H1 (cell line): ENCODE data around the gene ARMC9. TPM values are rescaled to one million over a fixed set of nuclear protein-coding genes. Genes with fewer than 3 reads are reported as not detected.
A peak's percentile ranks its signal among the peaks of the same experiment; 100 is the strongest.

Experiments used
- CTCF ChIA-PET: fragments of 300-600 bp; sonication (Branson Sonifier 250); formaldehyde crosslinking; loops from one replicate; lab custom pipeline; 2021; ENCODE audit not compliant: partially characterized antibody; lab: Charles Lee
- POLR2A ChIA-PET: fragments of 300-600 bp; sonication (Branson Sonifier 250); formaldehyde crosslinking; loops from one replicate; lab custom pipeline; 2021; ENCODE audit warnings: inconsistent platforms; ENCODE audit not compliant: partially characterized antibody; lab: Charles Lee
- DNase-seq, 2 experiments: peaks; one replicate each; pipeline versions ENCODE4 v3.0.0 to v3.0.0-alpha.2; 2010 to 2022; ENCODE audit warnings: low spot score in 2 of 2, low read depth in 1 of 2, mixed read lengths in 1 of 2
- FAIRE-seq: peaks from 2 replicates; lab custom pipeline; 2011; peaks lifted over from hg19 to GRCh38; lab: Jason Lieb, UNC
- H2AFZ ChIP-seq: 2 replicates; pipeline ENCODE4 v1.8.1; 2012; ENCODE audit warnings: low read length, inconsistent platforms
- H2AK5ac ChIP-seq: 2 replicates; pipeline ENCODE4 v1.6.1; 2013; ENCODE audit warnings: low read depth, low read length
- H2BK120ac ChIP-seq: replicated peaks from 2 replicates; pipeline ENCODE3; 2013; ENCODE audit warnings: low read depth, low read length, inconsistent platforms
- H2BK12ac ChIP-seq: 2 replicates; pipeline ENCODE4 v1.6.1; 2013; ENCODE audit warnings: low read depth, low read length
- H2BK15ac ChIP-seq: 2 replicates; pipeline ENCODE4 v1.6.1; 2013; ENCODE audit warnings: low read length
- H2BK20ac ChIP-seq: 2 replicates; pipeline ENCODE4 v1.6.1; 2013; ENCODE audit warnings: low read length
- H2BK5ac ChIP-seq: 2 replicates; pipeline ENCODE4 v1.6.1; 2013; ENCODE audit warnings: low read depth, low read length
- H3K14ac ChIP-seq: 2 replicates; pipeline ENCODE4 v1.6.1; 2013; ENCODE audit warnings: inconsistent platforms; ENCODE audit not compliant: insufficient read length
- H3K18ac ChIP-seq: 2 replicates; pipeline ENCODE4 v1.6.1; 2013; ENCODE audit warnings: low read length; ENCODE audit errors: extremely low read depth
- H3K23ac ChIP-seq: 2 replicates; pipeline ENCODE4 v1.6.1; 2013; ENCODE audit warnings: inconsistent platforms; ENCODE audit not compliant: insufficient read length
- H3K23me2 ChIP-seq: 2 replicates; pipeline ENCODE4 v1.6.1; 2013; ENCODE audit warnings: low read depth, low read length
- H3K27ac ChIP-seq: 2 replicates; pipeline ENCODE4 v1.6.1; 2011; ENCODE audit warnings: low read depth, low read length, inconsistent platforms
- H3K27me3 ChIP-seq, 4 experiments: replicated peaks in 1 of 4; 1 replicate in 1 of 4; 2 replicates in 3 of 4; pipeline versions ENCODE4 v1.6.1 to v1.8.1; 2011 to 2013; ENCODE audit warnings: low read length in 3 of 4, mild to moderate bottlenecking in 3 of 4, inconsistent platforms in 2 of 4, mixed read lengths in 2 of 4, moderate library complexity in 1 of 4; ENCODE audit not compliant: control insufficient read depth in 3 of 4, insufficient read depth in 3 of 4; ENCODE audit errors: extremely low read depth in 1 of 4
- H3K36me3 ChIP-seq, 4 experiments: 2 replicates each; pipeline versions ENCODE4 v1.6.1 to v1.8.1; 2011 to 2013; ENCODE audit warnings: mild to moderate bottlenecking in 4 of 4, low read length in 3 of 4, moderate library complexity in 2 of 4, control low read depth in 1 of 4, inconsistent platforms in 1 of 4; ENCODE audit not compliant: insufficient read depth in 4 of 4, control insufficient read depth in 2 of 4
- H3K4ac ChIP-seq: replicated peaks from 2 replicates; pipeline ENCODE3; 2013; ENCODE audit warnings: low read length, low read depth, mixed read lengths, inconsistent platforms; ENCODE audit not compliant: insufficient read length
- H3K4me1 ChIP-seq, 4 experiments: replicated peaks in 1 of 4; 1 replicate in 1 of 4; 2 replicates in 3 of 4; pipeline versions ENCODE4 v1.6.1 to v1.8.1; 2011 to 2013; ENCODE audit warnings: low read length in 3 of 4, inconsistent platforms in 2 of 4, mixed read lengths in 1 of 4; ENCODE audit not compliant: insufficient read depth in 4 of 4, control insufficient read depth in 3 of 4
- H3K4me2 ChIP-seq, 2 experiments: 2 replicates each; pipeline versions ENCODE4 v1.6.1 to v1.8.1; 2011 to 2013; ENCODE audit warnings: low read depth in 2 of 2, low read length in 2 of 2, control low read depth in 1 of 2, inconsistent platforms in 1 of 2, mild to moderate bottlenecking in 1 of 2; ENCODE audit not compliant: insufficient read depth in 1 of 2
- H3K4me3 ChIP-seq, 4 experiments: fragments of 200-600, 300-600 bp in 1 of 4; sonication (generic), shearing (Covaris generic), sonication (Bioruptor Twin) in 1 of 4; 2 replicates each; pipeline versions ENCODE4 v1.5.1 to v1.8.1; 2011 to 2016; ENCODE audit warnings: low read length in 4 of 4, low read depth in 3 of 4, control low read depth in 2 of 4, inconsistent platforms in 2 of 4, mild to moderate bottlenecking in 2 of 4, mixed read lengths in 1 of 4, moderate library complexity in 1 of 4; ENCODE audit not compliant: insufficient read depth in 2 of 4; ENCODE audit errors: extremely low read depth in 1 of 4
- H3K56ac ChIP-seq: replicated peaks from 2 replicates; pipeline ENCODE3; 2013; ENCODE audit warnings: low read depth, mild to moderate bottlenecking, mixed read lengths, low read length, inconsistent platforms; ENCODE audit not compliant: insufficient read length
- H3K79me1 ChIP-seq: 2 replicates; pipeline ENCODE4 v1.6.1; 2013; ENCODE audit warnings: low read depth, low read length, control low read depth
- H3K79me2 ChIP-seq, 2 experiments: 2 replicates each; pipeline versions ENCODE4 v1.6.1 to v1.8.1; 2012 to 2013; ENCODE audit warnings: low read length in 2 of 2, mild to moderate bottlenecking in 2 of 2, inconsistent platforms in 1 of 2; ENCODE audit not compliant: insufficient read depth in 2 of 2, control insufficient read depth in 1 of 2
- H3K9ac ChIP-seq, 4 experiments: replicated peaks in 1 of 4; 1 replicate in 1 of 4; 2 replicates in 3 of 4; pipeline versions ENCODE4 v1.6.1 to v1.8.1; 2011 to 2013; ENCODE audit warnings: low read depth in 3 of 4, low read length in 3 of 4, control low read depth in 2 of 4, mild to moderate bottlenecking in 2 of 4, moderate library complexity in 2 of 4, inconsistent platforms in 1 of 4; ENCODE audit errors: extremely low read depth in 1 of 4
- H3K9me3 ChIP-seq, 2 experiments: 2 replicates each; pipeline versions ENCODE4 v1.6.1 to v1.8.1; 2012 to 2013; ENCODE audit warnings: mild to moderate bottlenecking in 2 of 2, moderate library complexity in 2 of 2, control low read depth in 1 of 2, inconsistent platforms in 1 of 2, low read depth in 1 of 2, low read length in 1 of 2, mixed read lengths in 1 of 2; ENCODE audit not compliant: insufficient read depth in 2 of 2
- H4K20me1 ChIP-seq, 2 experiments: replicated peaks in 1 of 2; 2 replicates each; pipeline versions ENCODE3 to v1.8.1; 2011 to 2013; ENCODE audit warnings: inconsistent platforms in 2 of 2, low read length in 2 of 2, mild to moderate bottlenecking in 1 of 2; ENCODE audit not compliant: insufficient read depth in 2 of 2, control insufficient read depth in 1 of 2
- H4K5ac ChIP-seq: 2 replicates; pipeline ENCODE4 v1.6.1; 2013; ENCODE audit warnings: low read length, low read depth, mixed read lengths, inconsistent platforms; ENCODE audit not compliant: insufficient read length
- H4K8ac ChIP-seq: 2 replicates; pipeline ENCODE4 v1.8.0; 2013; ENCODE audit warnings: mild to moderate bottlenecking, moderate library complexity, low read length, inconsistent platforms; ENCODE audit not compliant: insufficient read depth; ENCODE audit errors: extremely low read depth
- H4K91ac ChIP-seq: replicated peaks from 2 replicates; pipeline ENCODE3; 2013; ENCODE audit warnings: low read length, mixed read lengths, inconsistent platforms; ENCODE audit not compliant: insufficient read length
- CBX8 ChIP-seq: fragments of 300-800, 300-1000 bp; sonication (generic); IDR thresholded peaks from 2 replicates; pipeline ENCODE4 v1.7.1; 2016; ENCODE audit warnings: low read depth, low read length, borderline replicate concordance
- CHD1 ChIP-seq: IDR thresholded peaks from 2 replicates; pipeline ENCODE4 v1.6.1; 2012; ENCODE audit warnings: low read depth, low read length, improper control_type of control experiment
- POLR2AphosphoS5 ChIP-seq: IDR thresholded peaks from 2 replicates; pipeline ENCODE4 v1.6.1; 2011; ENCODE audit warnings: low read depth, low read length
- SIN3A ChIP-seq, 2 experiments: IDR thresholded peaks in 1 of 2; conservative IDR thresholded peaks in 1 of 2; 2 replicates each; pipeline ENCODE4 v1.6.1; 2011 to 2012; ENCODE audit warnings: low read length in 2 of 2, improper control_type of control experiment in 1 of 2, low read depth in 1 of 2, mild to moderate bottlenecking in 1 of 2
- YY1 ChIP-seq: IDR thresholded peaks from 2 replicates; pipeline ENCODE4 v1.6.1; 2011; ENCODE audit warnings: low read depth, mild to moderate bottlenecking, low read length
- WGBS, 2 experiments: shearing (Covaris generic) in 1 of 2; methylation state at CpG; one replicate each; pipeline versions ENCODE4 v1.1.6 to v1.1.7; 2013 to 2015; ENCODE audit warnings: low lambda C conversion rate in 2 of 2, mixed read lengths in 2 of 2, inconsistent platforms in 1 of 2, low coverage in 1 of 2, missing lambda C conversion rate in 1 of 2; ENCODE audit not compliant: insufficient replicate concordance in 2 of 2, insufficient coverage in 1 of 2, insufficient read length in 1 of 2; ENCODE audit errors: extremely low coverage in 1 of 2, missing lambda C conversion rate in 1 of 2; 5-methylcytosine and 5-hydroxymethylcytosine counted together
- polyA plus RNA-seq, 7 experiments: library from polyadenylated mRNA; depleted of rRNA in 3 of 7; stranded (reverse) in 5 of 7; unstranded in 2 of 7; fragments of >200 nt in 5 of 7; fragments of 200-250 nt in 2 of 7; gene quantifications; 1 replicate in 5 of 7; 2 replicates in 1 of 7; 4 replicates in 1 of 7; pipeline versions ENCODE4 v1.2.1 to v1.2.3, GENCODE V29; 2011 to 2013; ENCODE audit warnings: missing spikeins in 2 of 7, mixed read lengths in 2 of 7
- total RNA-seq: library from RNA; stranded (reverse); fragmentation: NEBNext Ultra II Directional; extraction: Animal tissue kit (Norgen Biotek cat#: 25700); gene quantifications from 2 replicates; pipeline ENCODE4 v1.2.1, GENCODE V29; 2021
- TF ChIP-seq, protein P1 (sequence below): IDR thresholded peaks from 2 replicates; pipeline ENCODE4 v1.6.1; 2011; ENCODE audit warnings: low read length, improper control_type of control experiment
- TF ChIP-seq, protein P2 (sequence below): IDR thresholded peaks from 2 replicates; pipeline ENCODE4 v1.6.1; 2012; ENCODE audit warnings: inconsistent platforms
- TF ChIP-seq, protein P3 (sequence below): IDR thresholded peaks from 2 replicates; pipeline ENCODE4 v1.6.1; 2012; ENCODE audit warnings: inconsistent platforms

Gene ARMC9
- total and polyA plus RNA-seq, 2 of the 8 experiments (the other 6 are each of a cell fraction or from before 2014, with no cell fraction given): 23.2 to 36.1 TPM

DNA sequence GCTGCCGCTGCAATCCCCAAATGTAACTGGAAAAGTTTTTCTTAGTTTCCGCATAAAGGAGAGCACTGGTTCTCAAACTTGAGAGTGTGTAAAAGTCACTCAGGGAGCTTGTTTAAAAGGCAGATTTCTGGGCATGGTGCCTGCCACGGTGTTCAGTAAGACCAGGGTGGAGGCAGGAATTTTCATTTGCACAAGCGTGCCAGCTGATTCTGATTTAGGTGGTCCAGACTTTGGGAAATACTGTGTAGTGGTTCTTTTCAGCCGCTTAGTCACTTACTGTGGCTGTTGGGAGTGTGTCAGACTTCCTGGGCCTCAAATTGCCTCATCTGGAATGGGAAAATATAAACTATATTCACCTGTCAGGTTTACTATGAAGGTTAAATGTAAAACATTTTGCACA, 788 bp downstream of the ARMC9 start:
- CTCF ChIA-PET: no interaction called here

More for the DNA sequence above, 788 bp downstream of the ARMC9 start:
- H3K18ac ChIP-seq: no peak overlapping the region; the same call in 1 of the 2 replicates
- no peak overlapping the region for H2AK5ac ChIP-seq
- peaks cover 0 to 5% (median 2%) of the 10 kb centered on the region in 4 experiments; a peak in 3 of 7 replicates for H3K4me1 ChIP-seq
- FAIRE-seq: no peak
- peaks cover 2 to 3% of the 10 kb centered on the region in 2 experiments; a peak in 1 of 4 replicates for H3K9me3 ChIP-seq
- peak overlapping the region; percentile 80 to 88 for H3K4me2 ChIP-seq
- peak overlapping the region in 3 of 4 experiments; percentile 42 to 62 (median 45); a peak in 6 of 7 replicates for H3K9ac ChIP-seq
- no peak overlapping the region for H2BK15ac ChIP-seq
- H4K20me1 ChIP-seq: no peaks in the 10 kb centered on the region
- peaks cover 0 to 9% of the 10 kb centered on the region in 2 experiments; a peak in 2 of 4 replicates for H3K79me2 ChIP-seq
- H3K27ac ChIP-seq: no peak overlapping the region
- no peak overlapping the region for H3K56ac ChIP-seq
- no peak overlapping the region for H2BK12ac ChIP-seq
- no peak overlapping the region for H4K5ac ChIP-seq
- no peak overlapping the region for H4K8ac ChIP-seq
- H2BK5ac ChIP-seq: no peak overlapping the region
- H3K27me3 ChIP-seq: no peaks in the 10 kb centered on the region
- H3K4me3 ChIP-seq: peak overlapping the region; percentile 79 to 91 (median 88)
- POLR2A ChIA-PET: interaction anchor here (0.6 to 1.6 kb wide), 6 partner anchors 23 to 265 kb away, joined by 3 to 5 read pairs (median 4); partner anchors contain the start of gene NCL
- TF ChIP-seq, protein P1, sequence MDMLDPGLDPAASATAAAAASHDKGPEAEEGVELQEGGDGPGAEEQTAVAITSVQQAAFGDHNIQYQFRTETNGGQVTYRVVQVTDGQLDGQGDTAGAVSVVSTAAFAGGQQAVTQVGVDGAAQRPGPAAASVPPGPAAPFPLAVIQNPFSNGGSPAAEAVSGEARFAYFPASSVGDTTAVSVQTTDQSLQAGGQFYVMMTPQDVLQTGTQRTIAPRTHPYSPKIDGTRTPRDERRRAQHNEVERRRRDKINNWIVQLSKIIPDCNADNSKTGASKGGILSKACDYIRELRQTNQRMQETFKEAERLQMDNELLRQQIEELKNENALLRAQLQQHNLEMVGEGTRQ: no peak
- TF ChIP-seq CBX8 (no peak), CHD1 (no peak), SIN3A (conservative IDR thresholded peaks at IDR 0.05 in 1 of 2, IDR thresholded peaks at IDR 0.05 in 1 of 2; ENCODE audit: low read depth in 1 of 2, low read length in 2 of 2) (no peak), YY1 (no peak), POLR2AphosphoS5 (no peak)
- TF ChIP-seq, protein P2, sequence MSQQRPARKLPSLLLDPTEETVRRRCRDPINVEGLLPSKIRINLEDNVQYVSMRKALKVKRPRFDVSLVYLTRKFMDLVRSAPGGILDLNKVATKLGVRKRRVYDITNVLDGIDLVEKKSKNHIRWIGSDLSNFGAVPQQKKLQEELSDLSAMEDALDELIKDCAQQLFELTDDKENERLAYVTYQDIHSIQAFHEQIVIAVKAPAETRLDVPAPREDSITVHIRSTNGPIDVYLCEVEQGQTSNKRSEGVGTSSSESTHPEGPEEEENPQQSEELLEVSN: no peak
- TF ChIP-seq, protein P3, sequence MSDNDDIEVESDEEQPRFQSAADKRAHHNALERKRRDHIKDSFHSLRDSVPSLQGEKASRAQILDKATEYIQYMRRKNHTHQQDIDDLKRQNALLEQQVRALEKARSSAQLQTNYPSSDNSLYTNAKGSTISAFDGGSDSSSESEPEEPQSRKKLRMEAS: no peak
- H3K4ac ChIP-seq: no peak overlapping the region
- peaks cover 0 to 4% (median 0%) of the 10 kb centered on the region in 4 experiments; a peak in 2 of 8 replicates for H3K36me3 ChIP-seq
- H2BK20ac ChIP-seq: no peak overlapping the region
- H3K23me2 ChIP-seq: peaks cover 5% of the 10 kb centered on the region
- peak overlapping the region; percentile 69; the same call in 1 of the 2 replicates for H2AFZ ChIP-seq
- DNase-seq: no peak
- H4K91ac ChIP-seq: no peak overlapping the region
- no peak overlapping the region for H2BK120ac ChIP-seq
- no peak overlapping the region for H3K14ac ChIP-seq
- peaks cover 9% of the 10 kb centered on the region; the same call in 1 of the 2 replicates for H3K79me1 ChIP-seq
- WGBS, 2 experiments: 68% methylated on average over 5 of the region's 5 CpGs; no CpG with 5 or more reads in 1 of the 2 experiments
- H3K23ac ChIP-seq: no peak overlapping the region
